Measurements from ENCODE around the gene SLC7A5.
"Not testable (repeated sequence)": the region's sequence is repeated elsewhere in the genome, so short reads cannot be mapped to it uniquely, and the experiment has no call there.

Gene SLC7A5

DNA sequence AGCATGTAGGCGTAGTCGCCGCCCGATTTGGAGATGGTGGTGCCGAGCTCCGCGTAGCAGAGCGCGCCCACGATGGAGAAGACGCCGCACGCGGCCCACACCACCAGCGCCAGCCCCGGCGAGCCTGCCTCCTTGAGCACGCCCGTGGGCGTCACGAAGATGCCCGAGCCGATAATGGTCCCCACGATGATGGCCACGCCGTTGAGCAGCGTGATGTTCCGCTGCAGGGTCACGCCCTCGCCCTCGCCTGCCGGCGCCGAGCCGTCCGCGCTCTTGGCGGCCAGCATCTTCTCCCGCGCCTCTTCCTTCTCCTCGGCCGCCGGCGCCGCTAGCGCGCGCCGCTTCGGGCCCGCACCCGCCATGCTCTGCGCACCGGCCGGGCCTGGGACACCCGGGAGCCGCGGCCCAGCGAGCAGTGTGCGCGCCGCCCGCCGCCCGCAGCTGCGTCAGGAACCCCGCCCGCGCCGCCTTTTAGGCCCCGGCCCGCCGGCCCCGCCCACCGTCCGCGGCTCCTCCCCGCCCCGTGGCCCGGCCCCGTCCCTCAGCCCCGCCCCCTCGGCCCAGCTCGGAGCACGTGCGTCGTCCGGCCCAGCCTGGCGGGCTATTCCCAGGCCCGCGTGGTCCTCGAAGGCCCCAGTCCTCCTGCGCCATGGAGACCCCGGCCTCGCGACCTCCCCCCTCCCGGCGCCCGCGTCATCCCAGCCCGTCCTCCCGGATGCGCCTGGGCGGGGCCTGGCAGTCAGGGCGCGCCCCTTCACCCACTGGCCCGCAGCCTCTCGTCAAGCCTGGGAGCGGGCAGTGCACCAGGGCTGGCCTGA is at the start of gene SLC7A5:
TSS of gene SLC7A5 (minus strand) at position 447 of the 818 bp plus-strand sequence. CDS start at position 362, 85 bp downstream.
- in situ Hi-C loops (cut with HindIII; ENCODE audit: low pct_unique_long_range_greater_than_20kb, low sequenced_read_pairs) = not testable (repeated sequence)
- DNase-seq (ENCODE audit: low read depth in 1 of 2, low spot score in 1 of 2) = peak in 1 of 2 experiments; percentile 94

DNA sequence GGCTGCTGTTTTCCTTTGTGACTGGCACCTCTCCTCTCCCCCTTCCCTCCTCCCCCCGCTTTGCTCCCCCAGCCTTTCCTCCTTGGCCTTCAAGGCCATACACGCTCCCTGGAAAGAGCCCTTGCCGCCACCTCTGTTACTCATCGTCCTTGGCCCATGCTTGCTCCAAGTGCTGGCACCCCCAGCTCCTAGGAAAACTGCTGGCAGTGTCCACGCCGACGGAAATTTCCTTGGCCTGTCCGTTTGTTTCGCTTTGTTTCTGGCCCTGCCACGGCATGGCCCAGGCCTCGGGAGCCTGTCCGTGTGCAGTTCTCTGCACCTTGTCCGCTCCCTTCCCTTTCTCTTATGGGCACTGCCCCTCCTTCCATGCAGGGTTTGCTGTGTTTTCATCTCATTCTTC is 49.0 kb upstream of the SLC7A5 start:
- in situ Hi-C loops (cut with HindIII; ENCODE audit: low pct_unique_long_range_greater_than_20kb, low sequenced_read_pairs) = no loop called here
- no peak for DNase-seq (ENCODE audit: low read depth in 1 of 2, low spot score in 1 of 2)
- TF ChIP-seq JUND (IDR thresholded peaks at IDR 0.05; ENCODE audit: low read depth) = no peak

DNA sequence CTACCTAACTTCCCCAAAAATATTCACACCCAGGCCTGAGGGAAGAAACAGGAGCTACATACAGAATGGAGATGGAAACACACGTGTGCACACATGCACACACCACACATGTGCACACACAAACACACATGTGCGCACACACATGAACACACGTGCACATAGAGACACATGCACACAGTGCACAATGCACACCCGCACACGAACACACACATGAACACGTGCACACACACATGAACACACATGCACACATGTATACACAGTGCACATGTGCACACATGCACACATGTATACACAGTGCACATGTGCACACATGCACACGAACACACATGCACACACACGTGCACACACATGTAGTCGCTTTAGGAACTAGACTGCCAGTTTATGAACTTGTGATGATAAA is 48.2 kb upstream of the SLC7A5 start:
- no peak for TF ChIP-seq JUND (IDR thresholded peaks at IDR 0.05; ENCODE audit: low read depth)
- DNase-seq (ENCODE audit: low read depth in 1 of 2, low spot score in 1 of 2) = no peak
- in situ Hi-C loops (cut with HindIII; ENCODE audit: low pct_unique_long_range_greater_than_20kb, low sequenced_read_pairs) = no loop called here

DNA sequence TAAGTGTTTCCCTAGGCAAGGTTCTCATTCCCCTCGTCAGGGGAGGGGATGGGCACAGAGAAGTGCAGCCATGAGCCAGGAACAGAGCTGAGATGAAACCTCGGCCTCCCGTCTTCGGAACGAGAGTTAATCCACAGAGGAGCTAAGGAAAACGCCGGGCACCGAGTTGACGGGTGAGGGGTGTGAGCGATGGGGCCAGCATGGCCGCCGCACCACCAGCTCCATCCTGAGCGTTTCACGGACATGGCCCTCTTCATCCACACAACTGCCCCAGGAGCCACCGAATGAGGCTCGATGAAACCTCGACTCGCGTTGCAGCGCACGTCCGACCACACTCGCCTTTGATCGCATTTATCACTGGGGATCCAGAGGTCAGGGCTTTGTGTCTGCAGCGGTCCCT is 45.5 kb upstream of the SLC7A5 start:
- in situ Hi-C loops (cut with HindIII; ENCODE audit: low pct_unique_long_range_greater_than_20kb, low sequenced_read_pairs) = no loop called here
- no peak for TF ChIP-seq JUND (IDR thresholded peaks at IDR 0.05; ENCODE audit: low read depth)
- DNase-seq (ENCODE audit: low read depth in 1 of 2, low spot score in 1 of 2) = no peak

DNA sequence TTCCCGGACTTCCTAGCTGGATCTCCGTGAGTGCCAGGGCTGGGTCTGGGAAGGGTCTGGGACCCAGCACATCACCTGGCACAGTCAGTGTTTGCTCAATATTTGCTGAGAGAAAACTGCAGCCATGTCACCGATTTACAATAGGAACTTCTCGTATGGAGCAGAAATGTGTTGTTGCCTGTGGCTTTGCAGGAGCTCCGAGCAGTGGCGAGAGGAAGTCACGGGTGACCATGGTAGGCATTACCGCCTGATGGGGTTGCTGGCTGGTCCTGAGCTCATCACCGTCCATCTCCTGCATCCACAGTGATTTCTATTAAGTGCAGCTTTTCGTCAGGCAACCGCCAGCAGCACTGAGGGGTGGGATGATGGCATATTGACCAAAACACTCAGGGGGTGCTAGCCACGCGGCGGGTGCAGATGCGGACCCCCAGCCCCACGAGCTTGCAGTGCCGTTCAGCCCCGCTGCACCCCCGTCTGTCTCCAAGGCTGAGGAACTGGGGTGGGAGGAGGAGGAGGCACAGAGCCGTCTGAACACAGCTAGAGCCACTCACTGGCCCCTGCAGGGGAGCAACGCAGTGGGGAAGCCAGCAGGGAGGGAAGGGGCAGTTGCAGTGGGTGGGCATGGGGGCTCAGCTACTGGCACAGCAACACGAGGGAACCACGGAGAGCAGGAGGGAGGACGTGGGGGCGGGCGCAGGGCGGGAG is 44.9 kb upstream of the SLC7A5 start:
- DNase-seq (ENCODE audit: low read depth in 1 of 2, low spot score in 1 of 2) = not testable (repeated sequence)

DNA sequence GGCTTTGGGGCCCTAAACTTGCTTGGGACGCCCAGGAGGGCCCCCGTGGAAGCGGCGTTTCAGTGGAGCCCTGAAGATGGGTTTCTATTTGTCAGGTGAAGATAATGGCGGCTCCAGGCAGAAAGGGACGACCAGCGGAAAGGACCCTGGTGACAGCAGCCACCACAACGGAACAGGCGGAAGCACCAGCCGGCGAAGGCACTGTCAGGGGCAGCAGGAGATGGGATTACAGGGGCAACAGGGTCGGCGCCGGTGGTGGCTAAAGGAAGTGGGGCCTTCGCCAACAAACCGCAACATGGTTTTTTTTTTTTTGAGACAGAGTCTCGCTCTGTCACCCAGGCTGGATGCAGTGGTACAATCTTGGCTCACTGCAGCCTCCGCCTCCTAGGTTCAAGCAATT is 43.4 kb upstream of the SLC7A5 start:
- in situ Hi-C loops (cut with HindIII; ENCODE audit: low pct_unique_long_range_greater_than_20kb, low sequenced_read_pairs); DNase-seq (ENCODE audit: low read depth in 1 of 2, low spot score in 1 of 2): not testable (repeated sequence)

More for the DNA sequence above, 44.9 kb upstream of the SLC7A5 start:
- in situ Hi-C loops (cut with HindIII; ENCODE audit: low pct_unique_long_range_greater_than_20kb, low sequenced_read_pairs) = not testable (repeated sequence)

DNA sequence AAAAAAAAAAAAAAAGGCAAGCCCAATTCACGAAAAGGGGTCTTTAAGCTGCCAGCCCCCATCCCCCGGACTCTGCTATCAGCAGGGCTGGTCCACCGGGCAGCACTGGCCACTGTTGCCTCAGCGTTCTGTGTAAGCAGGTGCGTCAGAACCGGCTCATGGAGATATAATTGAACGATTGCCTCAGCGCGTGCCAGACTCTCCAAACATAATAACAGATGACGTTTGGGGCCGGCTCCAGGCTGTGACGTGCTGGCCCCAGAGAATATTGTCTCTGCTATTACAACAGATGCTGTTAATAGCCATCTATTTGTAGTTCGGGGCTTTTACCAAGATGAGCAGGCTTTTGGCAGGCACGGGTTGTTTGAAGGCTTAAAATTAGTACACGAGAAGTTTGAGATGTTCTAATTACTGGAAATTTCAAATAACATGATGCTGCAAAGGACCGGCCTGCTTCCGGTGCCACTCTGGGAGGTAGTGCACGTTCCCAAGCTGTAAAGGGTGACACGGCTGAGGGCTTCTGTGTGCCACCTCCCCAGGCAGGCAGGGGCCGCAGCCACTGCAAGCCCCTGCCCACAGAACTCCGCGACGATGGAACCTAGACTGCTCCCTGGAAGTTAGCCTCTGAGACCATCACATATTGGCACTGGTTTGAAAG is 41.9 kb upstream of the SLC7A5 start:
- DNase-seq (ENCODE audit: low read depth in 1 of 2, low spot score in 1 of 2) = peak in 1 of 2 experiments; percentile 35
- in situ Hi-C loops (cut with HindIII; ENCODE audit: low pct_unique_long_range_greater_than_20kb, low sequenced_read_pairs) = not testable (repeated sequence)

DNA sequence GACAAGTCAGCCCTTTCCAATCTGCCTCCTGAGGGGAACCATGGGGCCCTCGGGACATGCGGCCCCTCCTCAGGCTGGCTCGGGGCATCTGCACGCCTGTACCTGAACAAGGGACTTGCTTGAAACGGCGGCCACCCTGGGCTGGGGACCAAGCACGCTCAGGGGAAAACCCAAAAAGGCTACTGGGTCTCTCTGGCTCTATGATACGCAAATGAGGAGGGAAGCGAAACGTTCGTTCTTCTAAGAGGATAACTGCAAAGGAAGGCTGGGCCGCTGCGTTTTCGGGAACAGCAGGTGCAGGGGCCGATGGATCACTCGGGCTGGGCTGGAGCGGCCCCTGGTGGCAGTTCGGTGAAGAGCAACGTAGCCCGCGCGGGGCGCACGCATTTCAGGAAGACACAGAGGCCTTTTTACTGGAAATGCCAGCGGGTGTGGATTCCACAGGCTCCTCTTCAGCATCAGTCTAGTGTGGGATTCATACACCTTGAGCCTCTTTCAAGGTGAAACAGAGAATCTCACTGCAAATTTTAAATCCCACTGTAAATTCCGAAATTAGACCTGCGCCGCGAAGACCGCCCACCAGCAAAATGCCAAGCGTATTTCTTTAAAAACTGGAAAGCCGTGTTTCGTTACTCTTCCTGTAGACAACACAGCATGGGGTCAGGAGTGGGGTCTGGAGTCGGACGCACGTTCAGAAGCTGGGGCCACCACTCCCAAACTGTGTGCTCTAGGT is 40.1 kb upstream of the SLC7A5 start:
- peak; percentile 85 to 86 for DNase-seq (ENCODE audit: low read depth in 1 of 2, low spot score in 1 of 2)
- in situ Hi-C loops (cut with HindIII; ENCODE audit: low pct_unique_long_range_greater_than_20kb, low sequenced_read_pairs) = not testable (repeated sequence)

DNA sequence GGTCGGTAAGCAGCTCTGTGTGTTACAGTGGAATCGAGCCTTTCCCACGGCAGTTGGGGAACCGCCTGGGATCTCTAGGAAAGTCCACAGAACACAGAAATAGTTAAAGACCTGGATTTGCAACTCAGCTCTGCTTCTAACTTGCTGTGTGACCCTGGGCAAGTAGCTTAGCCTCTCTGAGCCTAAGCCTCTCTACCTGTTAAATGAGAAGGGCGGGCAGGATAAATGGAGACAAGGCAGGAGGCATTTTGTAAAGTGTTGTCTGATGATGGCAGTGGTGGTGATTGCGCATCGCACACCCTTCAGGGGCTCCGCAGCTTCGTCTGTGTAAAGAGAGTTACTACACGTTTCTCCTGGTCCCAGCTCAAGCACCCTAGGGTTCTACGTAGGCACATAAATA is 38.8 kb upstream of the SLC7A5 start:
- in situ Hi-C loops (cut with HindIII; ENCODE audit: low pct_unique_long_range_greater_than_20kb, low sequenced_read_pairs); DNase-seq (ENCODE audit: low read depth in 1 of 2, low spot score in 1 of 2): not testable (repeated sequence)

DNA sequence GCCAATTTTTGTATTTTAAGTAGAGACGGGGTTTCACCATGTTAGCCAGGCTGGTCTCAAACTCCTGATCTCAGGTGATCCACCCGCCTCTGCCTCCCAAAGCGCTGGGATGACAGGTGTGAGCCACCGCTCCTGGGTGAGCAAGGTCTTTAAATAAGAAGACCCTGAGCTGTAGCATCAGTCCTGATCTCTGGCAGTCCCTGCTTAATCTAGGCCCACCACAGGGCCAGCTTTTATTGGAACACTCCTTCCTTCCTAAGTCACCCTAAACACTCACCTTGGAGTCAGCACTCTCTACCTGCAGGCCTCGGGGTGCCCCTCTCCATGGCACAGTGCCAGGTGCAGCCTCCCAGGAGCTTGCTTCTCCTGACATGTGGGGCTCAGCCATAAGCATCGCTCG is 36.2 kb upstream of the SLC7A5 start:
- in situ Hi-C loops (cut with HindIII; ENCODE audit: low pct_unique_long_range_greater_than_20kb, low sequenced_read_pairs); DNase-seq (ENCODE audit: low read depth in 1 of 2, low spot score in 1 of 2): not testable (repeated sequence)

DNA sequence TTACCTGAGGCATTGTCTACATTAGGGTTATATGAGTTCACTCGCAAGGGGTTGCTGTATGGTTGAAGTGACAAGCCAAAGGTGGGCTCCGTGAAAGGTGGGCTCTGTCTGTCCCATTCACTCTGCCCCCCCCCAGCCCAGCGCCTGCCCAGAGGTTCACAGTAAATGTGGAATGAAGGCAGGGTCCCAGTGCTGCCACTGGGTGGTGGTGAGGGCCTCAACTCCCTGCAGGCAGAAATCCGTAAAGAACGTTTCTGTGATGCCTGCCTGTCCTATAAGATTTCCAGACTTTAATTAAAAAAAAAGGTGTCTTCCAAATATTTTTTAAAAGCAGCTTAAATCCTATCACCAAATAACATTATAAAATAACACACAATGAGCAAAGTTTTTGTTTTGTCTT is 35.7 kb upstream of the SLC7A5 start:
- in situ Hi-C loops (cut with HindIII; ENCODE audit: low pct_unique_long_range_greater_than_20kb, low sequenced_read_pairs); DNase-seq (ENCODE audit: low read depth in 1 of 2, low spot score in 1 of 2): not testable (repeated sequence)

DNA sequence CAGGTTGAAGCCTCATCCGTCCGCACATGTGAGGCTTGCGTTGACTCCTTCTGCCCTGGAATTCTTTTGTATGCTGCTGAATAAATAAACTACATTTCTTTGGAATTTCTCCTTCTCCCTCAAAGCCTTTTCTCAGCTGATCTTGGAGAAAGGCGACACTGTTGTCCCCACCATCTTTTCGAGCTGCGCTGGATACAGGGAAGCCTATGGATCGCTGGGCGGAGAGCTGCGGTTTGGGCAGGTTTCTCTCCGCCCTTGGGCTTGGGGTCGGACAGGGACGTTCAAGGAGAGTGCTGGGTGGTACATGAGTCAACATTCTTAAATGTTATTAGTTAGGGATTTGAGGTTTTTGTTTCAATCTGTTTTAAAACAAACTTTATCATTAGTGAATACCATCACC is 31.2 kb upstream of the SLC7A5 start:
- DNase-seq (ENCODE audit: low read depth in 1 of 2, low spot score in 1 of 2); in situ Hi-C loops (cut with HindIII; ENCODE audit: low pct_unique_long_range_greater_than_20kb, low sequenced_read_pairs): not testable (repeated sequence)

All from T47D (cell line).